NB4 (cell line): Measurements from ENCODE around the gene GJD3.
"Not testable (repeated sequence)": the region's sequence is repeated elsewhere in the genome, so short reads cannot be mapped to it uniquely, and the experiment has no call there.

Experiments
- DNase-seq: peaks from one replicate; pipeline ENCODE4 v3.0.0; 2010; ENCODE audit warnings: low read depth
- H3K4me3 ChIP-seq: one replicate; pipeline ENCODE4 v1.5.1; 2011; ENCODE audit warnings: mild to moderate bottlenecking, low read depth, low read length, moderate library complexity
- MYC ChIP-seq: IDR thresholded peaks from 2 replicates; pipeline ENCODE4 v1.6.1; 2011; ENCODE audit warnings: low read depth, low read length
- POLR2A ChIP-seq: IDR thresholded peaks from 2 replicates; pipeline ENCODE4 v1.6.1; 2011; ENCODE audit warnings: mild to moderate bottlenecking; ENCODE audit not compliant: insufficient read length; ENCODE audit errors: extremely low read depth
- TF ChIP-seq, protein P1 (sequence below): IDR thresholded peaks from one replicate; pipeline ENCODE4 v1.5.1; 2012; ENCODE audit warnings: low read depth, low read length
- TF ChIP-seq, protein P2 (sequence below): IDR thresholded peaks from 2 replicates; pipeline ENCODE4 v1.6.1; 2011; ENCODE audit warnings: low read depth, low read length

GJD3 gene

DNA sequence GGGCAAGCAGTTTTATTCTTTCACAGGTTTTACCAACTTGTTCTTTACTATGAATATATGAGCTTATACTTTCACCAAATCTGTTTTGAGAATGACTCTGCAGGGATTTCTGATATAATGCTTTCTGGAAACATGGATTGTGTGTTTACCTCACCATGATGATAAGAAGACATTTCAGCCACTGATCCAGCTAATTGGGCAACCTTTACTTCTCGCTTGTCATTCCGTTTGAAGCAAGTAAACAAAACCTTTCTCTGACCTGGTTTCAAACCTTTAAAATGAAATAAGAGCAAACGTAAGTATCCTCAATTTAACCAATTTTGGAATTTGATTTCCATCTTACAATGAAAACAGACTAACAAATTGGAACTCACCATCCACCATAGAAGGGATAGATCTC, 39.5 kb upstream of the GJD3 start:
- TF ChIP-seq POLR2A (no peak), MYC (no peak)
- TF ChIP-seq, protein P1, sequence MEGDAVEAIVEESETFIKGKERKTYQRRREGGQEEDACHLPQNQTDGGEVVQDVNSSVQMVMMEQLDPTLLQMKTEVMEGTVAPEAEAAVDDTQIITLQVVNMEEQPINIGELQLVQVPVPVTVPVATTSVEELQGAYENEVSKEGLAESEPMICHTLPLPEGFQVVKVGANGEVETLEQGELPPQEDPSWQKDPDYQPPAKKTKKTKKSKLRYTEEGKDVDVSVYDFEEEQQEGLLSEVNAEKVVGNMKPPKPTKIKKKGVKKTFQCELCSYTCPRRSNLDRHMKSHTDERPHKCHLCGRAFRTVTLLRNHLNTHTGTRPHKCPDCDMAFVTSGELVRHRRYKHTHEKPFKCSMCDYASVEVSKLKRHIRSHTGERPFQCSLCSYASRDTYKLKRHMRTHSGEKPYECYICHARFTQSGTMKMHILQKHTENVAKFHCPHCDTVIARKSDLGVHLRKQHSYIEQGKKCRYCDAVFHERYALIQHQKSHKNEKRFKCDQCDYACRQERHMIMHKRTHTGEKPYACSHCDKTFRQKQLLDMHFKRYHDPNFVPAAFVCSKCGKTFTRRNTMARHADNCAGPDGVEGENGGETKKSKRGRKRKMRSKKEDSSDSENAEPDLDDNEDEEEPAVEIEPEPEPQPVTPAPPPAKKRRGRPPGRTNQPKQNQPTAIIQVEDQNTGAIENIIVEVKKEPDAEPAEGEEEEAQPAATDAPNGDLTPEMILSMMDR = no peak
- TF ChIP-seq, protein P2, sequence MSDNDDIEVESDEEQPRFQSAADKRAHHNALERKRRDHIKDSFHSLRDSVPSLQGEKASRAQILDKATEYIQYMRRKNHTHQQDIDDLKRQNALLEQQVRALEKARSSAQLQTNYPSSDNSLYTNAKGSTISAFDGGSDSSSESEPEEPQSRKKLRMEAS = no peak
- DNase-seq = no peak
- no peak overlapping the region for H3K4me3 ChIP-seq

DNA sequence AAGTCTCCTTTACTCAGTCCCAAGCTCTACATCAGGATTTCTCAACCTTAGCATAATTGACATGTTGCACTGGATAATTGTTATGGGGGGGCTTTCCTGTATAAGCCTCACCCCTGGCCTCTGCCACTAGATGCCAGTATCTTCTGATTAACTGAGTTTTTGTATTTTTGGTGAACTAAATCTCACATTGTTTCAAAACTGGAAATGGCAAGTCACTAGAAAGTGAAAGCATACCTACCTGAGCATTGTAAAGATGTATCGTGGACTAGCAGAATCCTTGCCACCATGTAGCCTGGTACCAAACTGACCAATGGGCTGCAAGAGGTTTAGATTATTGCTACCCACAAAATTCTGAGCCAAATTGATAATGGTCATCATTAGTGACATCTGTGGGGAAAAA, 38.1 kb upstream of the GJD3 start:
- H3K4me3 ChIP-seq = no peak overlapping the region
- TF ChIP-seq MYC (no peak), POLR2A (no peak)
- TF ChIP-seq, protein P1 = no peak
- TF ChIP-seq, protein P2 = no peak
- DNase-seq = no peak

DNA sequence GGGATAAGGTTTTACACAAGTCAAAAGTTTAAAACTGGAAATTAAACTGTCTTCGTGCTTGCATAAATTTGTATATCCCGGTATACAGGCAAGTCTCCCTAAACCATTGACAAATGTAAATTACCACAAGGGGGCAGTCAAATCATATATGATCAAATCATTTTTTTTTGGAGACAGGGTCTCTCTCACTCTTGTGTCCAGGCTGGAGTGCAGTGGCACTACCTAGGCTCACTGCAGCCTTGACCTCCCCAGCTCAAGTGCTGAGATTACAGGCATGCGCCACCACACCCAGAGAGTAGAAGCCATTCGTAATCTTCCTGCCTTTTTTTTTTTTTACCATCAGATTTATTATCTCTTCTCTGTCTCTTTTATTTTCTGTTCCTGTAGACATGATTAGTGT, 34.6 kb upstream of the GJD3 start:
- H3K4me3 ChIP-seq = no peak overlapping the region
- DNase-seq = peak; percentile 67
- no peak for TF ChIP-seq POLR2A
- TF ChIP-seq, protein P1 = peak; percentile 28

DNA sequence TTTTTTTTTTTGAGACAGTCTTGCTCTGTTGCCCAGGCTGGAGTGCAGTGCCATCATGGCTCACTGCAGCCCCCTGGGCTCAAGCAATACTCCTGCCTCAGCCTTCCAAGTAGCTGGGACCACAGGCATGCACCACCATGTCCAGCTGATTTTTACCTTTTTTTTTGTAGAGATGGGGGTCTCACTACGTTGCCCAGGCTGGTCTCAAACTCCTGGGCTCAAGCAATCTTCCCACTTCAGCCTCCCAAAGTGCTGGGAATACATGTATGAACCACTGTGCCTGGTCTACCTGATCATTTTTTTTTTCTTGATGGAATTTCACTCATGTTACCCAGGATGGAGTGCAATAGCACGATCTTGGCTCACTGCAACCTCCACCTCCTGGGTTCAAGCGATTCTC, 22.0 kb upstream of the GJD3 start:
- DNase-seq = not testable (repeated sequence)

DNA sequence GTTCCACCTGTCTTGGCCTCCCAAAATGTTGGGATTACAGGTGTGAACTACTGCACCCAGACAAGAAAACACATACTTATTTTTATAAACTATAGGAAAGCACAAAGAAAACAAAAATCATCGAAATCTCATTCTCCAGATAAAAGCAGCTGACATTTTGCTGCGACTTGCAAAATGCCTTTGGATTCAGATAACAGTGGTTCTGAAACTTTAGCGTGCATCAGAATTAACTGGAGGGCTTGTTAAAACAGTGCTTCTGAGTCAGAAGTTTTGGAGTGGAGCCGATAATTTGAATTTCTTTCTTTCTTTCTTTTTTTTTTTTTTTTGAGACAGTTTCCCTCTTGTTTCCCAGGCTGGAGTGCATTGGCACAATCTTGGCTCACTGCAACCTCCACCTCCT, 17.7 kb upstream of the GJD3 start:
- TF ChIP-seq POLR2A (no peak), MYC (no peak)
- TF ChIP-seq, protein P1 = no peak
- TF ChIP-seq, protein P2 = no peak
- no peak for DNase-seq
- no peak overlapping the region for H3K4me3 ChIP-seq

More for the DNA sequence above, 22.0 kb upstream of the GJD3 start:
- H3K4me3 ChIP-seq = not testable (repeated sequence)

DNA sequence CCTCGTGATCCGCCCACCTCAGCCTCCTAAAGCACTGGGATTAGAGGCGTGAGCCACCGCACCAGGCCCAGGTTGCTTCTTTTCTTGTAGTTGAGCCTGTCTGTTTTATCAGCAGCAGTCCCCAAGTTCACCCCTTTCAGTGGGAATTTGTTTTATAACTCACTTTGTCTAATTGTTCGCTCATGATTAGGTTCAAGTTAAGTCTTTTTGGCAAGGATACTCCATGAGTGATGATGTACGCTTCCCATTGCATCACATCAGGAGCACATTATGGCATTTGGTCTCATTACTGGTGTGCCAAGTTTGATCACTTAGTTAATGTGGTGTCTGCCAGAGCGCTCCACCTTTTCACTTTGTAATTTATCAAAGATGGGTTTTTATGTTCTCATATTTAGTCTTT, 14.4 kb upstream of the GJD3 start:
- TF ChIP-seq, protein P2 = no peak
- TF ChIP-seq MYC (no peak), POLR2A (no peak)
- TF ChIP-seq, protein P1 = no peak
- H3K4me3 ChIP-seq = no peak overlapping the region
- DNase-seq = no peak

DNA sequence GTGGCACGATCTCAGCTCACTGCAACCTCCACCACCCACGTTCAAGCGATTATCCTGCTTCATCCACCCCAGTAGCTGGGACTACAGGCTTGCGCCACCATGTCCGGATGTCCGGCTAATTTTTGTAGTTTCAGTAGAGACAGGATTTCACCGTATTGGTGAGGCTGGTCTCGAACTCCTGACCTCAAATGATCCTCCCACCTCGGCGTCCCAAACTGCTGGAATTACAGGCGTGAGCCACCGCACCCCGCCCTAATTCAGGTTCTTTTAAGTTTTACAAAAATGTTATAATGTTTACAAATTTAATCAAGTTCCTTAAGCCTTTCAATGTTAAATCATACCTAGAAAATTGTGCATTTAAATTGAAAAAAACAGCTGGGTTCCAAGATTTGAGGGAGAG, 13.3 kb upstream of the GJD3 start:
- TF ChIP-seq POLR2A (no peak), MYC (no peak)
- TF ChIP-seq, protein P2 = no peak
- TF ChIP-seq, protein P1 = no peak
- no peak for DNase-seq

DNA sequence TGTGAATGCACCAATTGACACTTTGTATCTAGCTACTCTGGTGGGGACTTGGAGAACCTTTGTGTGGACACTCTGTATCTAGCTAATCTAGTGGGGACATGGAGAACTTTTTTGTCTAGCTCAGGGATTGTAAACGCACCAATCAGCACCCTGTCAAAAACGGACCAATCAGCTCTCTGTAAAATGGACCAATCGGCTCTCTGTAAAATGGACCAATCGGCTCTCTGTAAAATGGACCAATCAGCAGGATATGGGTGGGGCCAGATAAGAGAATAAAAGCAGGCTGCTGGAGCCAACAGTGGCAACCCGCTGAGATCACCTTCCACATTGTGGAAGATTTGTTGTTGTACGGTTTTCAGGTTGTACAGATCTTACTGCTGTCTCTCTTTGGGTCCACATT, 12.0 kb upstream of the GJD3 start:
- H3K4me3 ChIP-seq, DNase-seq: not testable (repeated sequence)

More for the DNA sequence above, 13.3 kb upstream of the GJD3 start:
- H3K4me3 ChIP-seq = no peak overlapping the region

DNA sequence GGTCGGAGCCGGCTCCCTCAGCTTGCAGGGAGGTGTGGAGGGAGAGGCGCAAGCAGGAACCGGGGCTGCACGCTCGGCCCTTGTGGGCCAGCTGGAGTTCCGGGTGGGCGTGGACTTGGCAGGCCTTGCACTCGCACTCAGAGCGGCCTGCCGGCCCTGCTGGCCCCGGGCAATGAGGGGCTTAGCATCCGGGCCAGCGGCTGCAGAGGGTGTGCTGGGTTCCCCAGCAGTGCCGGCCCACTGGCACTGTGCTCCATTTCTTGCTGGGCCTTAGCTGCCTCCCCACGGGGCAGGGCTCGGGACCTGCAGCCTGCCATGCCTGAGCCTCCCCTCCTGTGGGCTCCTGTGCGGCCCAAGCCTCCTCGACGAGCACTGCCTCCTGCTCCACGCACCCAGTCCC, 11.2 kb upstream of the GJD3 start:
- not testable (repeated sequence) for DNase-seq, H3K4me3 ChIP-seq
